OCI-LY3 (cell line): ENCODE data around the gene FARP1.

Source experiments
- H2AFZ ChIP-seq: fragments of 200-600, 300-600 bp; shearing (Covaris generic); 2 replicates; pipeline ENCODE4 v1.6.0; 2014; ENCODE audit warnings: antibody characterized with exemption, low read depth, low read length
- H3K27ac ChIP-seq: fragments of 200-600, 300-600 bp; sonication (generic); 2 replicates; pipeline ENCODE4 v1.5.1; 2014; ENCODE audit warnings: mild to moderate bottlenecking, low read length, moderate library complexity, mixed read lengths
- H3K27me3 ChIP-seq: fragments of 200-600, 300-600 bp; sonication (generic); 2 replicates; pipeline ENCODE4 v1.6.1; 2014; ENCODE audit warnings: low read depth, low read length, mixed read lengths
- H3K36me3 ChIP-seq: fragments of 200-600, 300-600 bp; sonication (generic); replicated peaks from 2 replicates; pipeline ENCODE3; 2014; ENCODE audit warnings: low read depth, low read length, mixed read lengths
- H3K4me1 ChIP-seq: fragments of 300-600, 200-600 bp; sonication (generic); 2 replicates; pipeline ENCODE4 v1.6.1; 2014; ENCODE audit warnings: low read length, mixed read lengths
- H3K4me2 ChIP-seq: fragments of 200-600, 300-600 bp; sonication (generic); 2 replicates; pipeline ENCODE4 v1.6.1; 2014; ENCODE audit warnings: low read length, mixed read lengths
- H3K4me3 ChIP-seq: fragments of 300-600, 200-600 bp; sonication (generic); 2 replicates; pipeline ENCODE4 v1.5.1; 2014; ENCODE audit warnings: antibody characterized with exemption, mild to moderate bottlenecking, low read length, moderate library complexity
- H3K79me2 ChIP-seq: fragments of 300-600, 200-600 bp; shearing (Covaris generic); 2 replicates; pipeline ENCODE4 v1.6.1; 2014; ENCODE audit warnings: mild to moderate bottlenecking, low read length, mixed read lengths
- H3K9ac ChIP-seq: fragments of 300-600, 200-600 bp; shearing (Covaris generic); 2 replicates; pipeline ENCODE4 v1.6.0; 2014; ENCODE audit warnings: mild to moderate bottlenecking, low read length, moderate library complexity
- H3K9me3 ChIP-seq: fragments of 200-600, 300-600 bp; shearing (Covaris generic); 2 replicates; pipeline ENCODE4 v1.6.1; 2014; ENCODE audit warnings: low read length, mixed read lengths; ENCODE audit not compliant: insufficient read depth
- H4K20me1 ChIP-seq: fragments of 200-600, 300-600 bp; sonication (generic); 2 replicates; pipeline ENCODE4 v1.6.1; 2016; ENCODE audit warnings: low read length, mixed read lengths; ENCODE audit not compliant: insufficient read depth
- EZH2phosphoT487 ChIP-seq: fragments of 200-600 bp; shearing (Covaris generic); IDR thresholded peaks from 2 replicates; pipeline ENCODE4 v1.6.1; 2018; ENCODE audit warnings: antibody characterized with exemption, mixed run types, low read depth
- TF ChIP-seq, protein P1 (sequence below): fragments of 200-600, 300-600 bp; sonication (generic); IDR thresholded peaks from 2 replicates; pipeline ENCODE4 v1.5.1; 2014; ENCODE audit warnings: antibody characterized with exemption, low read length, low read depth

The FARP1 gene

DNA sequence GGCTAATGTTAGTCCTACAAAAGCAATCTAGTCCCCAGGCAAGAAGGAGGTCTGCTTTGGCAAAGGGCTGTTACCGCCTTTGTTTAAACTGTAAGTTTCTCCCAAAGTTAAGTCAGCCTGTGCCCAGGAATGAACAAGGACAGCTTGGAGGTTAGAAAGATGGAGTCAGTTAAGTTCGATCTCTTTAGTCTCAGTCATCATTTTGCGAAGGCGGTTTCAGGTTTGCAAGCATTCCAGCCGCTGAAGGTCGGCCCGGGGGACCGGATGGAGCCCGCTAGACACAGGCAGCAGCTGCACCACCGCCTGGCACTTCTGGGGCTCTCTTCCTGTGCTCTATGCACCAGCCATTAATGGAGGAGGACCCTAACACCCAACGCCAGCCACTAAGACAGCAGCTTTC, 342.7 kb downstream of the FARP1 start:
- no peak overlapping the region for H3K4me3 ChIP-seq
- H4K20me1 ChIP-seq = peaks cover 99% of the 10 kb centered on the region
- no peaks in the 10 kb centered on the region for H3K36me3 ChIP-seq
- H3K4me2 ChIP-seq = no peak overlapping the region
- peaks cover 79% of the 10 kb centered on the region for H3K79me2 ChIP-seq
- H3K9me3 ChIP-seq = no peaks in the 10 kb centered on the region
- no peak for TF ChIP-seq EZH2phosphoT487
- TF ChIP-seq, protein P1, sequence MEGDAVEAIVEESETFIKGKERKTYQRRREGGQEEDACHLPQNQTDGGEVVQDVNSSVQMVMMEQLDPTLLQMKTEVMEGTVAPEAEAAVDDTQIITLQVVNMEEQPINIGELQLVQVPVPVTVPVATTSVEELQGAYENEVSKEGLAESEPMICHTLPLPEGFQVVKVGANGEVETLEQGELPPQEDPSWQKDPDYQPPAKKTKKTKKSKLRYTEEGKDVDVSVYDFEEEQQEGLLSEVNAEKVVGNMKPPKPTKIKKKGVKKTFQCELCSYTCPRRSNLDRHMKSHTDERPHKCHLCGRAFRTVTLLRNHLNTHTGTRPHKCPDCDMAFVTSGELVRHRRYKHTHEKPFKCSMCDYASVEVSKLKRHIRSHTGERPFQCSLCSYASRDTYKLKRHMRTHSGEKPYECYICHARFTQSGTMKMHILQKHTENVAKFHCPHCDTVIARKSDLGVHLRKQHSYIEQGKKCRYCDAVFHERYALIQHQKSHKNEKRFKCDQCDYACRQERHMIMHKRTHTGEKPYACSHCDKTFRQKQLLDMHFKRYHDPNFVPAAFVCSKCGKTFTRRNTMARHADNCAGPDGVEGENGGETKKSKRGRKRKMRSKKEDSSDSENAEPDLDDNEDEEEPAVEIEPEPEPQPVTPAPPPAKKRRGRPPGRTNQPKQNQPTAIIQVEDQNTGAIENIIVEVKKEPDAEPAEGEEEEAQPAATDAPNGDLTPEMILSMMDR = no peak
- peaks cover 74% of the 10 kb centered on the region for H3K4me1 ChIP-seq
- no peak overlapping the region for H3K9ac ChIP-seq
- H3K27me3 ChIP-seq = no peaks in the 10 kb centered on the region
- H3K27ac ChIP-seq = no peak overlapping the region
- no peak overlapping the region for H2AFZ ChIP-seq

DNA sequence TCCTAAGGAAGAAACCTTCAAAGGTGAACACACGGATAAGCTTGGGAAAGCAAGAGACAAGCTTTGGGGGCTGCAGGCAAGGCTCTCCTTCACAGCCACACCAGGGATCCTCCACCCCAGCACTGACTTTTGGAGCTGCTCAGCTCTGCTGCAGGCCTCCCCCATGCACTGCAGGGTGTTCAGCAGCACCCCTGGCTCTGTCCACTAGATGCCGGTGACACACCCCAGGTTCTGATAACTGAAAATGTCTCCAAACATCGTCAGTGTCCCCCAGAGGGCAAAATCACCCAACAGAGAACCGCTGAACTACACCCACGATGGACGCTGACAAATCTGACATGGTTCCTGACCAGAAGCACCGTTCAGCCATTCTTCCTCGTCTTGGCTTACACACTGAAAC, 343.5 kb downstream of the FARP1 start:
- no peak overlapping the region for H3K4me2 ChIP-seq
- no peaks in the 10 kb centered on the region for H3K9me3 ChIP-seq
- peaks cover 99% of the 10 kb centered on the region for H4K20me1 ChIP-seq
- TF ChIP-seq, protein P1 = no peak
- TF ChIP-seq EZH2phosphoT487 = no peak
- H3K4me1 ChIP-seq = peaks cover 65% of the 10 kb centered on the region
- no peak overlapping the region for H3K4me3 ChIP-seq
- peaks cover 88% of the 10 kb centered on the region for H3K79me2 ChIP-seq
- H3K36me3 ChIP-seq = no peaks in the 10 kb centered on the region
- H3K9ac ChIP-seq = no peak overlapping the region
- no peak overlapping the region for H2AFZ ChIP-seq
- no peak overlapping the region for H3K27ac ChIP-seq
- no peaks in the 10 kb centered on the region for H3K27me3 ChIP-seq

DNA sequence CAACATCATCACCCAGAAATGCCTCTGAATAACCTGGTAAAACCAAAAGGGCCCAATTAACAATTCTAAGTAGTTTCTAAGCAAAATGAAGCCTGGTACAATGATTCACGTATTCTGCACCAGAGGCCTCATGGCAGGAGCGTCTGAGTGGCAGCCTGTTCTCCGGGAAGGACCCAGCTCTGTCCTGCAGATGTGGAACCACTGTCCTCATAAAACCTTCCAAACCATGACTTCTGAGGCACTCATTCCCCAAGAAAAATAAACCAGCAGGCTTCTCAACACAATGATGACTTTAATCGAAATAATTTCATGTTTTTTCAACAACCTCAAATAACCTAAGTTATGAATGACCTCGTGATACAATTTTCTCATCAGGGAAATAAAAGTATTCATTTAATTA, 344.1 kb downstream of the FARP1 start:
- Histone ChIP-seq H3K4me2 (no peak overlapping the region), H4K20me1 (peaks cover 97% of the 10 kb centered on the region)

DNA sequence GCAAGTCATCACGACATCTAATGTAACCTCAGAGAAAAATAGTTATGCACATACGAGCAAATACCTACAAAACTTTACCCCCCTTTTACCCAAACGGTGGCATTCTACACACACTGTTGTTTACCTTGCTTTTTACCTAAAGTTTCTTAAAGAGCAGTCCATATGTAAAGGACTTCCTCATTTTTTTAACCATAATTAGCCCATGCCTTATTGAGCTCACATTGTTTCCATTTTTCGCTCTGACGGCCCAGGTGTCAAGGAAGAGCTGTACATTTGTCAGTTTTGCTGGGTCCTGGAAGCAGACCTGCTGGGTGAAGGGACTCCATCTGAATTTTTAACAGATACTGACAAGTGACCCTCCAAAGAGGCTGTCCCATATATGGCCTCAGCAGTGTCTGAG, 344.6 kb downstream of the FARP1 start:
- H3K27me3 ChIP-seq = no peaks in the 10 kb centered on the region
- H3K79me2 ChIP-seq = peaks cover 93% of the 10 kb centered on the region
- no peak overlapping the region for H2AFZ ChIP-seq
- no peaks in the 10 kb centered on the region for H3K9me3 ChIP-seq
- H3K4me3 ChIP-seq = no peak overlapping the region
- no peak overlapping the region for H3K9ac ChIP-seq
- peaks cover 97% of the 10 kb centered on the region for H4K20me1 ChIP-seq
- TF ChIP-seq EZH2phosphoT487 = no peak
- H3K4me1 ChIP-seq = peaks cover 54% of the 10 kb centered on the region
- H3K27ac ChIP-seq = no peak overlapping the region
- 0 out of 2 replicates have a peak overlapping the region, but pooled peaks have one; percentile 9 for H3K4me2 ChIP-seq
- H3K36me3 ChIP-seq = no peaks in the 10 kb centered on the region

More for the DNA sequence above, 344.1 kb downstream of the FARP1 start:
- peaks cover 59% of the 10 kb centered on the region for H3K4me1 ChIP-seq
- no peak overlapping the region for H3K4me3 ChIP-seq
- H3K27me3 ChIP-seq = no peaks in the 10 kb centered on the region
- no peaks in the 10 kb centered on the region for H3K9me3 ChIP-seq
- no peak overlapping the region for H3K27ac ChIP-seq
- H3K79me2 ChIP-seq = peaks cover 91% of the 10 kb centered on the region
- no peak overlapping the region for H3K9ac ChIP-seq
- no peaks in the 10 kb centered on the region for H3K36me3 ChIP-seq
- TF ChIP-seq EZH2phosphoT487 = no peak
- TF ChIP-seq, protein P1 = no peak
- H2AFZ ChIP-seq = no peak overlapping the region
